H9 (cell line): ENCODE results near the gene RSBN1. TPM values are rescaled to one million over a fixed set of nuclear protein-coding genes. Genes with fewer than 3 reads are reported as not detected.

Experiments used
- DNase-seq: peaks from one replicate; pipeline ENCODE4 v3.0.0-alpha.2; 2017
- H2AFZ ChIP-seq: one replicate; pipeline ENCODE4 v1.6.1; 2013; ENCODE audit warnings: mild to moderate bottlenecking, low read length, control low read depth, moderate library complexity
- H2AK5ac ChIP-seq: 2 replicates; pipeline ENCODE4 v1.6.1; 2013; ENCODE audit warnings: low read length, control low read depth, mixed read lengths; ENCODE audit not compliant: insufficient read length
- H2BK120ac ChIP-seq: one replicate; pipeline ENCODE4 v1.6.1; 2013; ENCODE audit warnings: low read depth, mild to moderate bottlenecking, low read length, control low read depth, inconsistent platforms; ENCODE audit not compliant: poor library complexity, severe bottlenecking
- H2BK12ac ChIP-seq: 2 replicates; pipeline ENCODE4 v1.6.1; 2013; ENCODE audit warnings: low read length, control low read depth, mixed read lengths, low read depth; ENCODE audit not compliant: insufficient read length
- H2BK15ac ChIP-seq: 2 replicates; pipeline ENCODE4 v1.6.1; 2013; ENCODE audit warnings: low read depth, low read length, control low read depth
- H2BK20ac ChIP-seq: one replicate; pipeline ENCODE4 v1.6.1; 2013; ENCODE audit warnings: low read depth, mild to moderate bottlenecking, low read length, control low read depth, inconsistent platforms; ENCODE audit not compliant: poor library complexity, severe bottlenecking
- H2BK5ac ChIP-seq: 2 replicates; pipeline ENCODE4 v1.6.1; 2013; ENCODE audit warnings: low read length, control low read depth, mixed read lengths; ENCODE audit not compliant: insufficient read length
- H3K14ac ChIP-seq: 2 replicates; pipeline ENCODE4 v1.6.1; 2013; ENCODE audit warnings: low read length, control low read depth; ENCODE audit not compliant: insufficient read depth
- H3K18ac ChIP-seq: 2 replicates; pipeline ENCODE4 v1.6.1; 2013; ENCODE audit warnings: low read depth, mild to moderate bottlenecking, mixed read lengths, low read length, control low read depth; ENCODE audit not compliant: insufficient read length
- H3K23ac ChIP-seq: 2 replicates; pipeline ENCODE4 v1.6.1; 2013; ENCODE audit warnings: low read length, control low read depth, mixed read lengths, low read depth; ENCODE audit not compliant: insufficient read length
- H3K23me2 ChIP-seq: 2 replicates; pipeline ENCODE4 v1.6.1; 2013; ENCODE audit warnings: low read depth, mild to moderate bottlenecking, mixed read lengths, low read length, control low read depth; ENCODE audit not compliant: insufficient read length, poor library complexity, severe bottlenecking
- H3K27ac ChIP-seq: 2 replicates; pipeline ENCODE4 v1.5.1; 2013; ENCODE audit warnings: low read length, control low read depth, mixed read lengths, low read depth; ENCODE audit not compliant: insufficient read length
- H3K27me3 ChIP-seq: 2 replicates; pipeline ENCODE4 v1.6.1; 2013; ENCODE audit warnings: low read length, control low read depth, inconsistent platforms; ENCODE audit not compliant: insufficient read depth
- H3K4ac ChIP-seq: 2 replicates; pipeline ENCODE4 v1.6.1; 2013; ENCODE audit warnings: low read depth, mild to moderate bottlenecking, control low read depth, inconsistent platforms, low read length, moderate library complexity
- H3K4me1 ChIP-seq: 2 replicates; pipeline ENCODE4 v1.6.1; 2013; ENCODE audit warnings: low read length, control low read depth, inconsistent platforms; ENCODE audit not compliant: insufficient read depth
- H3K4me2 ChIP-seq: 2 replicates; pipeline ENCODE4 v1.6.1; 2013; ENCODE audit warnings: low read length, control low read depth, mixed read lengths; ENCODE audit not compliant: insufficient read length, insufficient read depth
- H3K56ac ChIP-seq: 2 replicates; pipeline ENCODE4 v1.6.1; 2013; ENCODE audit warnings: low read depth, mild to moderate bottlenecking, mixed read lengths, low read length, control low read depth; ENCODE audit not compliant: insufficient read length
- H3K79me1 ChIP-seq: 2 replicates; pipeline ENCODE4 v1.6.1; 2013; ENCODE audit warnings: low read depth, mild to moderate bottlenecking, moderate library complexity, low read length, control low read depth, inconsistent platforms; ENCODE audit not compliant: insufficient read depth, poor library complexity, severe bottlenecking
- H3K79me2 ChIP-seq: 2 replicates; pipeline ENCODE4 v1.6.1; 2013; ENCODE audit warnings: low read length, control low read depth, inconsistent platforms; ENCODE audit not compliant: insufficient read depth
- H3K9ac ChIP-seq: 2 replicates; pipeline ENCODE4 v1.6.1; 2013; ENCODE audit warnings: low read length, control low read depth, mixed read lengths; ENCODE audit not compliant: insufficient read length; ENCODE audit errors: extremely low read depth
- H3K9me3 ChIP-seq: one replicate; pipeline ENCODE4 v1.6.1; 2013; ENCODE audit warnings: low read depth, low read length, inconsistent platforms; ENCODE audit not compliant: control insufficient read depth
- H3T11ph ChIP-seq: one replicate; pipeline ENCODE4 v1.6.1; 2013; ENCODE audit warnings: mild to moderate bottlenecking, low read length, control low read depth, inconsistent platforms
- H4K20me1 ChIP-seq: one replicate; pipeline ENCODE4 v1.6.1; 2013; ENCODE audit not compliant: control insufficient read depth, insufficient read length, insufficient read depth
- H4K5ac ChIP-seq: 2 replicates; pipeline ENCODE4 v1.6.1; 2013; ENCODE audit warnings: low read depth, mild to moderate bottlenecking, mixed read lengths, low read length, control low read depth; ENCODE audit not compliant: insufficient read length
- H4K8ac ChIP-seq: replicated peaks from 2 replicates; pipeline ENCODE4 v1.6.1; 2013; ENCODE audit warnings: low read length, control low read depth, mixed read lengths, low read depth; ENCODE audit not compliant: insufficient read length
- H4K91ac ChIP-seq: 2 replicates; pipeline ENCODE4 v1.6.1; 2013; ENCODE audit warnings: low read depth, mild to moderate bottlenecking, moderate library complexity, mixed read lengths, low read length, control low read depth; ENCODE audit not compliant: insufficient read length
- H3K27ac Mint-ChIP-seq, 3 experiments: 2 replicates in 2 of 3; 3 replicates in 1 of 3; pipeline ENCODE4 v1.8.0; 2020 to 2021; ENCODE audit warnings: mixed read lengths in 3 of 3, mild to moderate bottlenecking in 1 of 3, moderate library complexity in 1 of 3
- H3K27me3 Mint-ChIP-seq: 2 replicates; pipeline ENCODE4 v1.8.0; 2021; ENCODE audit warnings: low read depth, mild to moderate bottlenecking, moderate library complexity, mixed read lengths
- H3K36me3 Mint-ChIP-seq, 3 experiments: 2 replicates in 2 of 3; 3 replicates in 1 of 3; pipeline ENCODE4 v1.8.0; 2020 to 2021; ENCODE audit warnings: low read depth in 3 of 3, mixed read lengths in 3 of 3; ENCODE audit not compliant: insufficient read depth in 1 of 3
- H3K4me1 Mint-ChIP-seq, 2 experiments: 2 replicates each; pipeline ENCODE4 v1.8.0; 2020; ENCODE audit warnings: mixed read lengths in 2 of 2
- H3K4me3 Mint-ChIP-seq, 2 experiments: 2 replicates in 1 of 2; 3 replicates in 1 of 2; pipeline ENCODE4 v1.8.0; 2020 to 2021; ENCODE audit warnings: mild to moderate bottlenecking in 2 of 2, mixed read lengths in 2 of 2, moderate library complexity in 1 of 2
- H3K9me3 Mint-ChIP-seq, 2 experiments: 2 replicates in 1 of 2; 3 replicates in 1 of 2; pipeline ENCODE4 v1.8.0; 2020; ENCODE audit warnings: mild to moderate bottlenecking in 2 of 2, mixed read lengths in 2 of 2, moderate library complexity in 1 of 2
- WGBS: extraction: QIAGEN DNeasy Blood & Tissue Kit; methylation state at CpG from one replicate; pipeline ENCODE4 v1.1.7; 2013; ENCODE audit warnings: missing lambda C conversion rate, low lambda C conversion rate, mixed read lengths; ENCODE audit not compliant: insufficient read length; ENCODE audit errors: extremely low coverage; 5-methylcytosine and 5-hydroxymethylcytosine counted together
- total RNA-seq: library from RNA; stranded (reverse); gene quantifications from 2 replicates; pipeline ENCODE4 v1.2.1, GENCODE V29; 2021
- TF ChIP-seq, protein P1 (sequence below): fragments of 200-600 bp; sonication (generic); conservative IDR thresholded peaks from 3 replicates; pipeline ENCODE4 v1.8.0; 2021; ENCODE audit warnings: antibody characterized with exemption, mild to moderate bottlenecking

Gene RSBN1
- total RNA-seq, 1 experiment from 2014 or later: 11.0 TPM

DNA sequence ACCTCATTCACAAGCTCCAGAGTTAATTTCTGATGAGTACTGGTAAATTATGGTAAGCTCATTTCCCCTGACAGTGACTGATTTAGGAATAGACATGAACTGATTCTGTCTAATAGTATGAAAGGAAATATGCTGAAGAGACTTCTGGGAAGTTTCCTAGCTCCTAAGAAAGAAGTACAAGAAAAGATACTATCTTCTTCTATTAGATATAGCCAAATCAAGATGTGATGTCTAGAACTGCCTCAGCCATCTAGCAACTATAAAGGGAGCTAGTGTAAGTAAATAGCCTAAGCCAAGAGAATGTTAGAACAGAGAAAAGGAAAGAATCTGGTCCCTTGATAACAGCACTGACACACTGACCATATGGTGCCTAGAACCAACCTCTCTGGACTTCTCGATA lies 42.2 kb downstream of the RSBN1 start:
- Mint-ChIP-seq H3K9me3 (no peaks in the 10 kb centered on the region), H3K27ac (peak overlapping the region in 1 of 3 experiments; percentile 58; a peak in 2 of 7 replicates), H3K4me1 (peaks cover 39 to 54% of the 10 kb centered on the region in 2 experiments), H3K36me3 (peaks cover 15 to 25% (median 22%) of the 10 kb centered on the region in 3 experiments; a peak in 6 of 7 replicates), H3K4me3 (no peak overlapping the region), H3K27me3 (no peaks in the 10 kb centered on the region)
- Histone ChIP-seq H4K8ac (no peak overlapping the region), H4K20me1 (no peaks in the 10 kb centered on the region), H3K9me3 (no peaks in the 10 kb centered on the region), H3K79me1 (no peaks in the 10 kb centered on the region), H3K27ac (no peak overlapping the region), H3K18ac (no peak overlapping the region), H2BK20ac (no peak overlapping the region), H2BK120ac (no peak overlapping the region), H3K9ac (no peak overlapping the region), H2BK15ac (no peak overlapping the region), H3K4ac (no peak overlapping the region), H3K4me2 (no peak overlapping the region), H3K56ac (no peak overlapping the region), H3K4me1 (peaks cover 5% of the 10 kb centered on the region), H4K5ac (no peak overlapping the region), H2AK5ac (no peak overlapping the region), H2BK5ac (no peak overlapping the region), H3T11ph (no peak overlapping the region), H3K14ac (no peak overlapping the region), H2AFZ (no peak overlapping the region), H3K23ac (no peak overlapping the region), H2BK12ac (no peak overlapping the region), H3K23me2 (no peaks in the 10 kb centered on the region), H3K79me2 (no peaks in the 10 kb centered on the region), H4K91ac (no peak overlapping the region), H3K27me3 (no peaks in the 10 kb centered on the region)
- no CpG with 5 or more reads among the region's 1 CpG for WGBS
- DNase-seq: no peak
- TF ChIP-seq, protein P1, sequence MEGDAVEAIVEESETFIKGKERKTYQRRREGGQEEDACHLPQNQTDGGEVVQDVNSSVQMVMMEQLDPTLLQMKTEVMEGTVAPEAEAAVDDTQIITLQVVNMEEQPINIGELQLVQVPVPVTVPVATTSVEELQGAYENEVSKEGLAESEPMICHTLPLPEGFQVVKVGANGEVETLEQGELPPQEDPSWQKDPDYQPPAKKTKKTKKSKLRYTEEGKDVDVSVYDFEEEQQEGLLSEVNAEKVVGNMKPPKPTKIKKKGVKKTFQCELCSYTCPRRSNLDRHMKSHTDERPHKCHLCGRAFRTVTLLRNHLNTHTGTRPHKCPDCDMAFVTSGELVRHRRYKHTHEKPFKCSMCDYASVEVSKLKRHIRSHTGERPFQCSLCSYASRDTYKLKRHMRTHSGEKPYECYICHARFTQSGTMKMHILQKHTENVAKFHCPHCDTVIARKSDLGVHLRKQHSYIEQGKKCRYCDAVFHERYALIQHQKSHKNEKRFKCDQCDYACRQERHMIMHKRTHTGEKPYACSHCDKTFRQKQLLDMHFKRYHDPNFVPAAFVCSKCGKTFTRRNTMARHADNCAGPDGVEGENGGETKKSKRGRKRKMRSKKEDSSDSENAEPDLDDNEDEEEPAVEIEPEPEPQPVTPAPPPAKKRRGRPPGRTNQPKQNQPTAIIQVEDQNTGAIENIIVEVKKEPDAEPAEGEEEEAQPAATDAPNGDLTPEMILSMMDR: no peak
